GM06990 (cell line): ENCODE results near the gene ABHD2.
"Not testable (repeated sequence)": the region's sequence is repeated elsewhere in the genome, so short reads cannot be mapped to it uniquely, and the experiment has no call there.

Experiments
- DNase-seq: peaks from one replicate; pipeline ENCODE4 v3.0.0-alpha.2; 2011; ENCODE audit not compliant: insufficient read length; ENCODE audit errors: extremely low read depth
- H3K27me3 ChIP-seq: replicated peaks from 2 replicates; pipeline ENCODE4 v1.6.0; 2011; ENCODE audit warnings: low read length; ENCODE audit not compliant: control insufficient read depth, insufficient read depth
- H3K36me3 ChIP-seq: 2 replicates; pipeline ENCODE4 v1.5.1; 2011; ENCODE audit warnings: low read length; ENCODE audit not compliant: control insufficient read depth, insufficient read depth
- H3K4me3 ChIP-seq: replicated peaks from 2 replicates; pipeline ENCODE4 v1.5.1; 2011; ENCODE audit warnings: low read depth, mild to moderate bottlenecking, control low read depth, low read length
- TF ChIP-seq, protein P1 (sequence below): IDR thresholded peaks from 2 replicates; pipeline ENCODE4 v1.5.1; 2011; ENCODE audit warnings: low read length, control low read depth, mild to moderate bottlenecking, inconsistent platforms; ENCODE audit not compliant: insufficient read depth, poor library complexity, severe bottlenecking

ABHD2 gene

DNA sequence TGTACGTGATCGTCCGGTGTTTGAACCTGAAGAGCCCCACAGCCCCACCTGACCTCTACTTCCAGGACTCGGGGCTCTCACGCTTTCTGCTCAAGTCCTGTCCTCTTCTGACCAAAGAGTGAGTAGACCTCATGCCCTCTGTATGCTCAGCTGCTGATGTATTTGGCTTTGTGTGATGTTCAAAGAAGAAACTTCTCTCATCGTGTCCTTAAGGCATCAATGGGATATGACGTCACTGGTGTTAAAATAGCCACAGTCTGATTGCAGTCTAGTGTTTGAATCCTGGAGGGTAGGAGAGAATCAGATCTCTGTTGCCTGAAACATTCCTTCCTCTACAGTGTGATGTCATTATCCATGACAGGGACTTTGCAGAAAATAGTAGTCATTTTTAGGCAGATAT is 28.1 kb downstream of the ABHD2 start:
- H3K27me3 ChIP-seq = no peaks in the 10 kb centered on the region
- TF ChIP-seq, protein P1, sequence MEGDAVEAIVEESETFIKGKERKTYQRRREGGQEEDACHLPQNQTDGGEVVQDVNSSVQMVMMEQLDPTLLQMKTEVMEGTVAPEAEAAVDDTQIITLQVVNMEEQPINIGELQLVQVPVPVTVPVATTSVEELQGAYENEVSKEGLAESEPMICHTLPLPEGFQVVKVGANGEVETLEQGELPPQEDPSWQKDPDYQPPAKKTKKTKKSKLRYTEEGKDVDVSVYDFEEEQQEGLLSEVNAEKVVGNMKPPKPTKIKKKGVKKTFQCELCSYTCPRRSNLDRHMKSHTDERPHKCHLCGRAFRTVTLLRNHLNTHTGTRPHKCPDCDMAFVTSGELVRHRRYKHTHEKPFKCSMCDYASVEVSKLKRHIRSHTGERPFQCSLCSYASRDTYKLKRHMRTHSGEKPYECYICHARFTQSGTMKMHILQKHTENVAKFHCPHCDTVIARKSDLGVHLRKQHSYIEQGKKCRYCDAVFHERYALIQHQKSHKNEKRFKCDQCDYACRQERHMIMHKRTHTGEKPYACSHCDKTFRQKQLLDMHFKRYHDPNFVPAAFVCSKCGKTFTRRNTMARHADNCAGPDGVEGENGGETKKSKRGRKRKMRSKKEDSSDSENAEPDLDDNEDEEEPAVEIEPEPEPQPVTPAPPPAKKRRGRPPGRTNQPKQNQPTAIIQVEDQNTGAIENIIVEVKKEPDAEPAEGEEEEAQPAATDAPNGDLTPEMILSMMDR = no peak
- H3K4me3 ChIP-seq = no peak overlapping the region
- no peak for DNase-seq
- peaks cover 7% of the 10 kb centered on the region for H3K36me3 ChIP-seq

DNA sequence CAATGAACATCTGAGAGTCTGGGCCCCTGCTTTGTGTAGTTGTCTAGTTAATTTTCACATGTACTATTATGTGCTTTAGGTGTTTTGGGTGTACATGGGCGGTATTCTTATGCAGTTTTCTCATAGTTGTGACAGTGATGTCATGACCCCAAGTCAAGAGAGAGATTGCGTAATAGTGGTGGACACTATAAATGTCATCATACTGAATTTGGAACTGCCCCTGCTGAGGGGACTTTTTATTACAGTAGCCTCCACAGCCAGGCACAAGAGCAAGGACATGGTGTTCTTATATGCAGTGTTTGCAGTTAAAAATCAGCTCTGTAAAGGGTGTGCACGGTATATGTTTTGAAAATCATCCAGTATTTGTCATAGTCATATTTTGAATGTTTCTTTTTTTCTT is 29.5 kb downstream of the ABHD2 start:
- Histone ChIP-seq H3K4me3 (no peak overlapping the region), H3K36me3 (peaks cover 7% of the 10 kb centered on the region), H3K27me3 (no peaks in the 10 kb centered on the region)
- no peak for DNase-seq
- TF ChIP-seq, protein P1 = no peak

DNA sequence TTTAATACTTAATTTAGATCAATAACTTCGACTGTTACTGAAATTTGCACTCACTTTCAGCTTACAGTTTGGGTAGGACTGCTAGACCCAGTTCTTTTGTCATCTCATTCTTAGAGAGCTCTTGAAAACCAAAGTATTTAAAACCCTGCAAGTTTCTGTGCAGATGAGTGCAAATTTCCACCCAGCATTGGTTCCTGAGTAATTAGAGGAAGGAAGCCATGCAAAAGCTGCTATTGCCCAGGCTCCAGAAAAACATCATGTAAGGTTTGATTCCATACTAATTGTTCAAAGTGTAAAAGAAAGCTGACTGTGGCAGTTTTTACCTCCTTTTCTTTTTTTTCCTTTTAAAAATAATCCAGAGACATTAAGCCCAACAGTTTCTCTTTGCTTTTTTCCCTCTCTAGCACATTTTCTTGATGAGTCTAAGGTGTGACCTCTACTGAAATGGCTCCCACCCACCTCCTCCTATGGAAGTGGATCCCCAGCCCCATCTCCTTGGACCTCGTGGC is 30.3 kb downstream of the ABHD2 start:
- H3K4me3 ChIP-seq = no peak overlapping the region
- no peak for DNase-seq
- H3K36me3 ChIP-seq = peaks cover 10% of the 10 kb centered on the region
- TF ChIP-seq, protein P1 = no peak
- H3K27me3 ChIP-seq = no peaks in the 10 kb centered on the region

DNA sequence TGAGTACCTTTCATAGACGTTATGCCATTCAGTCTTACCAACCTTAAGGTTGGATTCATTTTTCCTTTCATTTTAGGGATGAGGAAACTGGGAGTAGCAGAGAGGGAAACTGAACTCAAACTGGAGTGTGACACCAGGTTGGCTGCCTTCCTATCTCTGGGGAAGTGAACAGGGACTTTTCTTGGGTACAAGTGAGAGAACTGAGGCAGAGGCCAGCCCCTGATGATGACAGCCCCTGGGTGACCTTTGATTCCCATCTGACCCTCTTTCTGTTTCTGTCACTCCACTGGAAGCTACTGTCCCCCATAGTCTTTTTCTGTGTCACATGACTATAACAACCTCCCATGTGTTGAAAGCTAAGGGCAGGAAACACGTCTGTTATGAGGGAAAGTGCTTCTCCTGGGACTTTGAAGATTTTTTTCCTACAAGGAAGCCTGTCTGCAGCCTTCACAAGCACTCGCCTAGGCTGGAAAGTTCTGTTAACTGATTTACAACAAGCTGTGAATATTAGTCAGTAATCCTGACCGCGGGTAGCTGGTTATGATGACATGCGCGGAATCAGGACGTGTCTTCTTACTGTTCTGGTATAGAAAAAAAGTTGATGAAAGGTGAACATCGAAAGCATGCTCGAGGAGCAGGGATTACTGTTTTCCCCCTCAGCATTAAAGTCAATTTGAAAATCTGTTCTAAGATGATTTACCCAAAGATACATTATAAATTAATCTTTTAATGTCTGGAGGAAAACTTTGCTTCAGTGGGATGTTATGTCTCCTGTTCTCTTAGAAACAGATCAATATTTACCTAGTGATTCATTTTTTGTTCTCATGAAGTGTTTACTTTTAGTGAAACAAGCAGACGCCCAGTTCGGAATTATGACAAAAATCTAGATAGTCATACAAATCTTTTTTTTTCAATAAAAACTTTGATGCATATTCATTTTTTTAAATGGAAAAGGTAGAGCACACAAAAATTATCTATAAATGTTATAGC is 31.5 kb downstream of the ABHD2 start:
- TF ChIP-seq, protein P1 = no peak
- no peaks in the 10 kb centered on the region for H3K27me3 ChIP-seq
- no peak overlapping the region for H3K4me3 ChIP-seq
- H3K36me3 ChIP-seq = peaks cover 10% of the 10 kb centered on the region
- DNase-seq = no peak

DNA sequence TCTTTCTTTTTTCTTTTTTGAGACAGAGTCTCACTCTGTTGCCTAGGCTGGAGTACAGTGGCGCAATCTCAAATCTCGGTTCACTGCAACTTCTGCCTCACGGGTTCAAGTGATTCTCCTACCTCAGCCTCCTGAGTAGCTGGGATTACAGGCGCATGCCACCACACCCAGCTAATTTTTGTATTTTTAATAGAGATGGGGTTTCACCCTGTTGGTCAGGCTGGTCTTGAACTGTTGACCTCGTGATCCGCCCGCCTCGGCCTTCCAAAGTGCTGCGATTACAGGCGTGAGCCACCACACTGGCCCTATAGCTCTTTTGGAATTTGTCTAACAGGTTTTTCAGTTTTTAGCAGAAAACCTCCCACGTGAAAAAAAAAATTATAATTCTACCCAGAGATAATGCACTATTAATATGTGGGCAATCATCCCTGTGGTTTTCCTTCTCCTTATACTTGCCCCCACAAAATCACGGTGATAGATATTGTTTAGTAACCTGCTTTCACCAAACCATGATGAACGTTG is 32.3 kb downstream of the ABHD2 start:
- not testable (repeated sequence) for H3K4me3 ChIP-seq, DNase-seq, H3K27me3 ChIP-seq
- H3K36me3 ChIP-seq = peaks cover 10% of the 10 kb centered on the region

DNA sequence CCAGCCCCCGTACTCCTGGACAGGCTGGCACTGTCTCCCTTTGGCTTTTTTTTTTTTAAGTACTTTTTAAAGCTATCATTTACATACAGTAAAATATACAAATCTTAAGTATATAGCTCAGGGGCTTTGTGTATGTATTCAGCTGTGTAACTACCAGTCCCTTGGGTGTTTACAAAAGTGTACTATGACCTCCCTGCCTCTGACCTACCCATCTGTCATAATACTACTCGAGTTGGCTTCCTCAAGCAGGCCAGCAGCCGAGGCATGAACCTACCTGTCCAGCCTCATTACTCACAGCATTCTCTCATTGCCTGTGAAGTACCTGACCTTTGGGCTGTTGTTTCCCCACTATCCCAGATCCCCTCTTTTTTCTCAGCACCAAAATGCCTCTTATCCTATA is 33.2 kb downstream of the ABHD2 start:
- H3K27me3 ChIP-seq = no peaks in the 10 kb centered on the region
- DNase-seq = no peak
- H3K4me3 ChIP-seq = no peak overlapping the region
- TF ChIP-seq, protein P1 = no peak
- H3K36me3 ChIP-seq = peaks cover 7% of the 10 kb centered on the region
